Left ventricle myocardium inferior (tissue), 1 donor: Measurements from ENCODE around the gene KCNG2. TPM values are rescaled to one million over a fixed set of nuclear protein-coding genes. Genes with fewer than 3 reads are reported as not detected.

Experiments
- DNase-seq: peaks from one replicate; pipeline ENCODE4 v3.0.0-alpha.2; 2020
- H3K27ac ChIP-seq: fragments of 200-600 bp; replicated peaks from 2 replicates; pipeline ENCODE4 v1.8.0; 2021
- H3K27me3 ChIP-seq: fragments of 200-600 bp; 2 replicates; pipeline ENCODE4 v1.8.0; 2021; ENCODE audit warnings: low read depth
- H3K36me3 ChIP-seq: fragments of 200-600 bp; 2 replicates; pipeline ENCODE4 v1.8.0; 2021
- H3K4me1 ChIP-seq: fragments of 200-600 bp; 2 replicates; pipeline ENCODE4 v1.8.0; 2021
- H3K4me3 ChIP-seq: fragments of 200-600 bp; 2 replicates; pipeline ENCODE4 v1.8.0; 2021; ENCODE audit warnings: mild to moderate bottlenecking, moderate library complexity
- H3K9me3 ChIP-seq: fragments of 200-600 bp; replicated peaks from 2 replicates; pipeline ENCODE4 v1.8.0; 2021
- intact Hi-C: fragments of 100-400 bp; cut with micrococcal nuclease; formaldehyde crosslinking; loops from one replicate; pipeline ENCODE4 v1.11.0; 2022
- total RNA-seq: library from RNA; stranded (reverse); fragmentation: NEBNext Ultra II Directional; extraction: Animal tissue kit (Norgen Biotek cat#: 25700); gene quantifications from one replicate; pipeline ENCODE4 v1.2.1, GENCODE V29; 2021
- TF ChIP-seq, protein P1 (sequence below): fragments of 200-600 bp; IDR thresholded peaks from 2 replicates; pipeline ENCODE4 v1.8.0; 2021; ENCODE audit warnings: antibody characterized with exemption, mild to moderate bottlenecking, borderline replicate concordance
- donor health status: DM: no; HTN: yes; CAD: no; lungs with severe emphysema.

KCNG2 gene
- total RNA-seq, 1 donor from 2014 or later, result not detected

GRCh38 chr18:79927607-79928562 lies 130.1 kb downstream of the KCNG2 start:
- TF ChIP-seq, protein P1, sequence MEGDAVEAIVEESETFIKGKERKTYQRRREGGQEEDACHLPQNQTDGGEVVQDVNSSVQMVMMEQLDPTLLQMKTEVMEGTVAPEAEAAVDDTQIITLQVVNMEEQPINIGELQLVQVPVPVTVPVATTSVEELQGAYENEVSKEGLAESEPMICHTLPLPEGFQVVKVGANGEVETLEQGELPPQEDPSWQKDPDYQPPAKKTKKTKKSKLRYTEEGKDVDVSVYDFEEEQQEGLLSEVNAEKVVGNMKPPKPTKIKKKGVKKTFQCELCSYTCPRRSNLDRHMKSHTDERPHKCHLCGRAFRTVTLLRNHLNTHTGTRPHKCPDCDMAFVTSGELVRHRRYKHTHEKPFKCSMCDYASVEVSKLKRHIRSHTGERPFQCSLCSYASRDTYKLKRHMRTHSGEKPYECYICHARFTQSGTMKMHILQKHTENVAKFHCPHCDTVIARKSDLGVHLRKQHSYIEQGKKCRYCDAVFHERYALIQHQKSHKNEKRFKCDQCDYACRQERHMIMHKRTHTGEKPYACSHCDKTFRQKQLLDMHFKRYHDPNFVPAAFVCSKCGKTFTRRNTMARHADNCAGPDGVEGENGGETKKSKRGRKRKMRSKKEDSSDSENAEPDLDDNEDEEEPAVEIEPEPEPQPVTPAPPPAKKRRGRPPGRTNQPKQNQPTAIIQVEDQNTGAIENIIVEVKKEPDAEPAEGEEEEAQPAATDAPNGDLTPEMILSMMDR, result no peak
- Histone ChIP-seq H3K27me3 (no peaks in the 10 kb centered on the region), H3K36me3 (peaks cover 50% of the 10 kb centered on the region), H3K4me1 (peaks cover 19% of the 10 kb centered on the region), H3K27ac (no peak overlapping the region), H3K9me3 (peaks cover 45% of the 10 kb centered on the region), H3K4me3 (no peak overlapping the region)
- DNase-seq, result no peak
- intact Hi-C loops, result no loop called here

GRCh38 chr18:79928563-79928960 lies 130.8 kb downstream of the KCNG2 start:
- H3K9me3 ChIP-seq, result peaks cover 51% of the 10 kb centered on the region
- H3K27me3 ChIP-seq, result no peaks in the 10 kb centered on the region
- peaks cover 57% of the 10 kb centered on the region for H3K36me3 ChIP-seq
- TF ChIP-seq, protein P1, result no peak
- DNase-seq, result no peak
- intact Hi-C loops, result no loop called here
- H3K4me1 ChIP-seq, result peaks cover 21% of the 10 kb centered on the region
- no peak overlapping the region for H3K27ac ChIP-seq
- no peak overlapping the region for H3K4me3 ChIP-seq

DNA sequence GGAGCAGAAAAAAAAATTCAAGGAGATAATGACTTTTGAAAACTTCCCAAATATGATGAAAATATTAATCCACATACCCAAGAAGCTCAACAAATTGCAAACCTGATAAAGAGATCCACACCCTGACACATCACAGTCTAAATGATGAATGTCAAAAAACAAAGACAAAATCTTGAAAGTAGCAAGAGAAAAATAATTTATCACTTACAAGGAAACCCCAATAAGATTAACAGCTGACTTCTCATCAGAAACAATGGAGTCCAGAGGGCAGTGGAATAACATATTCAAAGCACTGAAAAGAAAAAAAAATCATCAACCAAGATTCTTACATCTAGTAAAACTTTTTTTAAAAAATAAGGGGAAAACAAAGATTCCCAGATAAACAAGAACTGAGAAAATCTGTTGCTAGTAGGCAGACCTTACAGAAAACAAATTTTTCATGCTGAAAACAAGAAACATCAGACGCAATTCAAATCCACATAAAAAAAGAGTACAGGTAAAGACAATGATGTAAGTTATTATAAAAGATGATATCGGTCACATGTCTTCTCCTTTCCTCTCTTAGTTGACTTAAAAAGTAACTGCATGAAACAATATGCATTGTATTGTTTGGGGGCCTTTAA lies 132.4 kb downstream of the KCNG2 start:
- intact Hi-C loops, result no loop called here
- Histone ChIP-seq H3K4me3 (no peak overlapping the region), H3K27me3 (no peaks in the 10 kb centered on the region), H3K36me3 (peaks cover 65% of the 10 kb centered on the region), H3K4me1 (peaks cover 24% of the 10 kb centered on the region), H3K27ac (no peak overlapping the region), H3K9me3 (peaks cover 53% of the 10 kb centered on the region)
- DNase-seq, result no peak
- TF ChIP-seq, protein P1, result no peak

GRCh38 chr18:79931475-79931874 lies 133.7 kb downstream of the KCNG2 start:
- H3K27me3 ChIP-seq, result no peaks in the 10 kb centered on the region
- peaks cover 26% of the 10 kb centered on the region for H3K4me1 ChIP-seq
- peaks cover 72% of the 10 kb centered on the region for H3K36me3 ChIP-seq
- no peak overlapping the region for H3K4me3 ChIP-seq
- TF ChIP-seq, protein P1, result no peak
- intact Hi-C loops, result no loop called here
- H3K27ac ChIP-seq, result no peak overlapping the region
- H3K9me3 ChIP-seq, result peaks cover 53% of the 10 kb centered on the region
- no peak for DNase-seq

DNA sequence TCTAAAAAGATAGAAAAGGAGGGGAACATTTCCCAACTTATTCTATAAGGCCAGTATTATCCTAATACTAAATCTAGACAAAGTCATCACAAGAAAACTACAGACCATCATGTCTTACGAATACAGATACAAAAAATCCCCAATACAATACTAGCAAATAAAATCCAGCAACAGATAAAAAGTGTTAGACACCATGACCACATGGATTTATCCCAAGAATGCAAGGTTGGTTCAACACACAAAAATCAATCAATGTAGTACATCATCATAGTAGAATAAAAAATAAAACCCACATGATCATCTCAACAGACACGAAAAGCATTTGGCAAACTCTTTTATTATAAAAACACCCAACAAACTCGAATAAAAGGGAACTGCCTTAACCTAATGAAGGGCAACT lies 135.2 kb downstream of the KCNG2 start:
- Histone ChIP-seq H3K4me3 (no peak overlapping the region), H3K27me3 (no peaks in the 10 kb centered on the region), H3K4me1 (peaks cover 26% of the 10 kb centered on the region), H3K9me3 (peaks cover 53% of the 10 kb centered on the region), H3K36me3 (peaks cover 79% of the 10 kb centered on the region), H3K27ac (no peak overlapping the region)
- no peak for DNase-seq
- TF ChIP-seq, protein P1, result no peak
- intact Hi-C loops, result no loop called here
